ACC112 (cell line): Measurements from ENCODE around the gene SLC27A5.
A peak's percentile ranks its signal among the peaks of the same experiment; 100 is the strongest.

Source experiments
- H2AFZ ChIP-seq: fragments of 200-600 bp; sonication (generic); one replicate; pipeline ENCODE4 v1.6.0; 2017; ENCODE audit warnings: antibody characterized with exemption, low read length; ENCODE audit not compliant: unreplicated experiment
- H3K27ac ChIP-seq: fragments of 200-600 bp; sonication (generic); 2 replicates; pipeline ENCODE4 v1.5.1; 2014; ENCODE audit warnings: low read depth, mild to moderate bottlenecking, antibody characterized with exemption, low read length, moderate library complexity
- H3K27me3 ChIP-seq: fragments of 200-600 bp; sonication (generic); 2 replicates; pipeline ENCODE4 v1.6.1; 2014; ENCODE audit warnings: mild to moderate bottlenecking, antibody characterized with exemption, low read length, moderate library complexity, mixed read lengths; ENCODE audit not compliant: insufficient read depth
- H3K36me3 ChIP-seq: fragments of 200-600 bp; sonication (generic); 2 replicates; pipeline ENCODE4 v1.6.1; 2016; ENCODE audit warnings: mild to moderate bottlenecking, antibody characterized with exemption, low read length, moderate library complexity, mixed read lengths; ENCODE audit not compliant: insufficient read depth
- H3K4me1 ChIP-seq: fragments of 200-600 bp; sonication (generic); one replicate; pipeline ENCODE4 v1.6.1; 2016; ENCODE audit warnings: low read length, mixed read lengths; ENCODE audit not compliant: insufficient read depth, unreplicated experiment, control insufficient read depth
- H3K4me3 ChIP-seq: fragments of 200-600 bp; sonication (generic); 2 replicates; pipeline ENCODE4 v1.5.1; 2014; ENCODE audit warnings: mild to moderate bottlenecking, low read depth, low read length
- H3K79me2 ChIP-seq: fragments of 200-600 bp; sonication (generic); one replicate; pipeline ENCODE4 v1.6.0; 2016; ENCODE audit warnings: low read length; ENCODE audit not compliant: control insufficient read depth, unreplicated experiment, insufficient read depth

Gene SLC27A5

DNA sequence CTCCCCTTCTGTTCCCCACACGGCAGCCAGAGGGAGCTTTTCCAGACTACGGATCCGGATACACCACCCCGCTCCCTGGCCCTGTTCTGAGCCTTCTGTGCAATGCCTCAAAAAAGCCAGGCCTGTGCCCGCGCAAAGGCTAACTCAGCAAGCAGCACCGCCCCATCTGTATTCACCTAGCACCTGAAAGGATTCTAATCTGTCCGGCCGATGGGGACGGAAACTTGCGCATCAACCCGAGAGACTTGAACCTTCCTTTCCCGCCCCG lies 7.2 kb upstream of the SLC27A5 start:
- Histone ChIP-seq H3K36me3 (no peaks in the 10 kb centered on the region), H2AFZ (peak overlapping the region; percentile 37), H3K27me3 (no peaks in the 10 kb centered on the region), H3K4me1 (peaks cover 6% of the 10 kb centered on the region), H3K4me3 (peak overlapping the region; percentile 82), H3K79me2 (peaks cover 25% of the 10 kb centered on the region), H3K27ac (peak overlapping the region; percentile 77)

- Histone ChIP-seq H3K27ac (peak overlapping the region; percentile 77; the same call in 1 of the 2 replicates), H3K79me2 (peaks cover 25% of the 10 kb centered on the region), H2AFZ (no peak overlapping the region), H3K36me3 (no peaks in the 10 kb centered on the region), H3K4me1 (peaks cover 6% of the 10 kb centered on the region), H3K4me3 (peak overlapping the region; percentile 82), H3K27me3 (no peaks in the 10 kb centered on the region)
These were observed 6.7 kb upstream of the SLC27A5 start for GRCh38 chr19:58518256-58519086.

- Histone ChIP-seq H3K27me3 (no peaks in the 10 kb centered on the region), H3K79me2 (peaks cover 25% of the 10 kb centered on the region), H3K4me3 (no peak overlapping the region), H3K4me1 (peaks cover 6% of the 10 kb centered on the region), H2AFZ (no peak overlapping the region), H3K27ac (no peak overlapping the region), H3K36me3 (no peaks in the 10 kb centered on the region)
These were observed 5.4 kb upstream of the SLC27A5 start for GRCh38 chr19:58516964-58517833.

DNA sequence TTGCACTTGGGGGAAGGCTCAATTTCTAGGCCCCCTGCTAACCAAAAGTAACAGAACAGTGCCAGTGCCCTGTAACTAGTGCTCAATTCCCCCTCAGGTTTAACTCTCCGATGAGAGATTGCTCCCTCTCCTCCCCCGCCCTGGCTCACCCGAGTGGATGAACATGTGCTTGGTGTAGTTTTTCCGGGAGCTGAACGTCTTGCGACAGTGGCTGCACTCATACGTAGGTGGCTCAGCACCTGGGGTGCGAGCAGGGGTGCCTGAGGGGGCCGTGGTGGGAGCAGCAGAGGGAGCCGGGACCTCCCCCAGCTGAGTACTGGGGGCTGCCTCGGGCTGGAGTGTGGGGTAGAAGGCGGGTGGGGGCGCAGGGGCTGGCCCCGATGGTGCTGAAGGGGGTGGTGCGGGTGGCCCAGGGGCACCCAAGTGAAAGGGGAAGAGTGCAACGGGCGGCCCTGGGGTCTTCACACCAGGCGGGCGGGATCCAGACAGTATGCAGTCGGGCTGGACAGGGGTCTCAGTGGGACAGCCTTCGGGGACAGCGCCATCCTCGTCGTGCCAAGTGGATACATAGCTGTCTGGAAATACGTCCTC lies 4.5 kb upstream of the SLC27A5 start:
- Histone ChIP-seq H3K36me3 (no peaks in the 10 kb centered on the region), H3K79me2 (peaks cover 25% of the 10 kb centered on the region), H3K27me3 (no peaks in the 10 kb centered on the region), H3K4me1 (peaks cover 6% of the 10 kb centered on the region), H3K27ac (no peak overlapping the region), H3K4me3 (no peak overlapping the region), H2AFZ (no peak overlapping the region)

- H3K4me3 ChIP-seq: no peak overlapping the region
These were observed 3.5 kb upstream of the SLC27A5 start for GRCh38 chr19:58515259-58515658.

GRCh38 chr19:58514564-58515022 lies 2.8 kb upstream of the SLC27A5 start:
- no peaks in the 10 kb centered on the region for H3K27me3 ChIP-seq
- H3K4me3 ChIP-seq: peak overlapping the region; percentile 63
- H2AFZ ChIP-seq: no peak overlapping the region
- H3K27ac ChIP-seq: no peak overlapping the region
- H3K4me1 ChIP-seq: peaks cover 4% of the 10 kb centered on the region
- H3K36me3 ChIP-seq: no peaks in the 10 kb centered on the region
- H3K79me2 ChIP-seq: peaks cover 25% of the 10 kb centered on the region

More at GRCh38 chr19:58515259-58515658, 3.5 kb upstream of the SLC27A5 start:
- Histone ChIP-seq H3K79me2 (peaks cover 25% of the 10 kb centered on the region), H3K27ac (no peak overlapping the region), H3K36me3 (no peaks in the 10 kb centered on the region), H2AFZ (no peak overlapping the region), H3K27me3 (no peaks in the 10 kb centered on the region), H3K4me1 (peaks cover 4% of the 10 kb centered on the region)

- H3K27me3 ChIP-seq: no peaks in the 10 kb centered on the region
- no peak overlapping the region for H2AFZ ChIP-seq
- no peaks in the 10 kb centered on the region for H3K36me3 ChIP-seq
- H3K79me2 ChIP-seq: peaks cover 25% of the 10 kb centered on the region
- no peak overlapping the region for H3K27ac ChIP-seq
- peak overlapping the region; percentile 63 for H3K4me3 ChIP-seq
- peaks cover 4% of the 10 kb centered on the region for H3K4me1 ChIP-seq
These were observed 2.1 kb upstream of the SLC27A5 start for GRCh38 chr19:58513694-58514563.

- Histone ChIP-seq H2AFZ (no peak overlapping the region), H3K27me3 (no peaks in the 10 kb centered on the region), H3K27ac (no peak overlapping the region), H3K4me1 (peaks cover 3% of the 10 kb centered on the region), H3K4me3 (no peak overlapping the region), H3K79me2 (peaks cover 19% of the 10 kb centered on the region), H3K36me3 (no peaks in the 10 kb centered on the region)
These were observed 1.5 kb upstream of the SLC27A5 start for GRCh38 chr19:58513213-58513693.

DNA sequence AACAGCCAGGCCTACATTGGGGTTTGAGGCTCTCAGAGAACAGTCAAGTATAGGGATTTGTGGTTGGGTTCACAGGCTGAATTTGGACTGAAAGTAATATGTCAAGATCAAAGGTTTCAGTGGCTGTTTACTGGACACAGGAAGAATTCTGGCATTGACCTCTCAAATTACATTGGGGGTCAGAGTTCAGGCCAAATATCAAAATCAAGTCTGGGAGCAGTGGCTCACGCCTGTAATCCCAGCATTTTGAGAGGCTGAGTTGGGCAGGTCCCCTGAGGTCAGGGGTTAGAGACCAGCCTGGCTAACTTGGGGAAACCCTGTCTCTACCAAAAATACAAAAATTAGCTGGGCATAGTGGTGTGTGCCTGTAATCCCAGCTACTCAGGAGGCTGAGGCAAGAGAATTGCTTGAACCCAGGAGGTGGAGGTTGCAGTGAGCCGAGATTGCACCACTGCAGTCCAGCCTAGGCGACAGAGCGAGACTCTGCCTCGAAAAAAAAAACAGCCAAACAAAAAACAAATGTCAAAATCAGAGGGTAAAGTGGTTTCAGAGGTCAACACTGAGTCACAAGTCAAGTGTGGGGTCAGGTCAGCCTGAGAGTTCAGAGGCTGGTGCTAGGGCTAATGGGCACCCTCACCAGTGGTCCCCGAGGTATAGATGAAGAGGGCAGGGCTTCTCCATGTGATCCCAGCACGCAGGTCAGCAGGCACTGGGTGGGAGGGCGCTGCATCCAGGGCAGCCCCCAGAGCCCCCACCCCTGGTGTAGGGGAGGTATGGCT lies 1.5 kb downstream of the SLC27A5 start:
- no peak overlapping the region for H3K4me3 ChIP-seq
- H3K36me3 ChIP-seq: no peaks in the 10 kb centered on the region
- no peak overlapping the region for H2AFZ ChIP-seq
- H3K4me1 ChIP-seq: no peaks in the 10 kb centered on the region
- H3K27me3 ChIP-seq: no peaks in the 10 kb centered on the region
- peaks cover 4% of the 10 kb centered on the region for H3K79me2 ChIP-seq
- H3K27ac ChIP-seq: no peak overlapping the region
